ENCODE measurements around the gene TMEM63B.
"Not testable (repeated sequence)": the region's sequence is repeated elsewhere in the genome, so short reads cannot be mapped to it uniquely, and the experiment has no call there.

TMEM63B gene

GRCh38 chr6:44091981-44092884 is 35.1 kb upstream of the TMEM63B start:
- no peak for TF ChIP-seq ZFX (IDR thresholded peaks at IDR 0.05)
- no peak for TF ChIP-seq CTCF (conservative IDR thresholded peaks at IDR 0.05)
- H3K27ac ChIP-seq: no peak overlapping the region

- no peak overlapping the region for H3K27ac ChIP-seq
- no peak for TF ChIP-seq ZFX (IDR thresholded peaks at IDR 0.05)
- TF ChIP-seq CTCF (conservative IDR thresholded peaks at IDR 0.05): no peak
Measured at GRCh38 chr6:44093066-44093465, 34.3 kb upstream of the TMEM63B start.

- no peak for TF ChIP-seq CTCF (conservative IDR thresholded peaks at IDR 0.05)
- TF ChIP-seq ZFX (IDR thresholded peaks at IDR 0.05): no peak
- H3K27ac ChIP-seq: no peak overlapping the region
Measured at GRCh38 chr6:44093750-44094402, 33.5 kb upstream of the TMEM63B start.

- TF ChIP-seq ZFX (IDR thresholded peaks at IDR 0.05) (no peak), CTCF (conservative IDR thresholded peaks at IDR 0.05) (no peak)
- H3K27ac ChIP-seq: no peak overlapping the region
Measured at GRCh38 chr6:44094403-44095242, 32.7 kb upstream of the TMEM63B start.

GRCh38 chr6:44095243-44095623 is 32.1 kb upstream of the TMEM63B start:
- not testable (repeated sequence) for H3K27ac ChIP-seq

- no peak overlapping the region for H3K27ac ChIP-seq
- no peak for TF ChIP-seq ZFX (IDR thresholded peaks at IDR 0.05)
- peak; percentile 79 for TF ChIP-seq CTCF (conservative IDR thresholded peaks at IDR 0.05)
Measured at GRCh38 chr6:44096612-44097011, 30.7 kb upstream of the TMEM63B start.

GRCh38 chr6:44097782-44098317 is 29.5 kb upstream of the TMEM63B start:
- no peak for TF ChIP-seq CTCF (conservative IDR thresholded peaks at IDR 0.05)
- TF ChIP-seq ZFX (IDR thresholded peaks at IDR 0.05): no peak
- no peak overlapping the region for H3K27ac ChIP-seq
